GM23338 (cell line): Measurements from ENCODE around the gene GAL3ST1. TPM values are rescaled to one million over a fixed set of nuclear protein-coding genes. Genes with fewer than 3 reads are reported as not detected.

Experiments used
- ATAC-seq: fragments of 200-7000 bp; cut with Tn5 transposase; 3 replicates; pipeline ENCODE4 v1.9.1; 2020
- DNase-seq: peaks from one replicate; pipeline ENCODE4 v3.0.0-alpha.2; 2015; ENCODE audit warnings: low spot score
- H2AFZ ChIP-seq: fragments of 200-600 bp; sonication (generic); 2 replicates; pipeline ENCODE4 v1.8.0; 2016; ENCODE audit warnings: antibody characterized with exemption, mild to moderate bottlenecking, moderate library complexity
- H3F3A ChIP-seq: fragments of 200-600 bp; sonication (generic); replicated peaks from 2 replicates; pipeline ENCODE4 v1.8.0; 2017; ENCODE audit warnings: antibody characterized with exemption, mixed run types, low read depth
- H3K27ac ChIP-seq: fragments of 200-600 bp; sonication (generic); 2 replicates; pipeline ENCODE4 v1.6.1; 2016; ENCODE audit warnings: low read depth
- H3K27me3 ChIP-seq: fragments of 200-600 bp; sonication (generic); 2 replicates; pipeline ENCODE4 v1.8.0; 2016; ENCODE audit warnings: mild to moderate bottlenecking, mixed run types, moderate library complexity; ENCODE audit not compliant: insufficient read depth
- H3K36me3 ChIP-seq: fragments of 200-600 bp; sonication (generic); 2 replicates; pipeline ENCODE4 v1.8.0; 2016; ENCODE audit warnings: mild to moderate bottlenecking; ENCODE audit not compliant: insufficient read depth
- H3K4me1 ChIP-seq: fragments of 200-600 bp; sonication (generic); 2 replicates; pipeline ENCODE4 v1.8.0; 2016; ENCODE audit warnings: mild to moderate bottlenecking, moderate library complexity; ENCODE audit not compliant: insufficient read depth
- H3K4me2 ChIP-seq: fragments of 200-600 bp; sonication (generic); 2 replicates; pipeline ENCODE4 v1.7.1; 2017; ENCODE audit warnings: mixed run types
- H3K4me3 ChIP-seq: fragments of 200-600 bp; sonication (generic); 2 replicates; pipeline ENCODE4 v1.6.1; 2016; ENCODE audit warnings: mixed run types
- H3K79me2 ChIP-seq: fragments of 200-600 bp; sonication (generic); replicated peaks from 2 replicates; pipeline ENCODE4 v1.8.0; 2017; ENCODE audit warnings: mild to moderate bottlenecking; ENCODE audit not compliant: insufficient read depth
- H3K9me2 ChIP-seq: fragments of 200-600 bp; sonication (generic); 2 replicates; pipeline ENCODE4 v1.8.0; 2017; ENCODE audit not compliant: insufficient read depth
- H4K20me1 ChIP-seq: fragments of 200-600 bp; sonication (generic); replicated peaks from 2 replicates; pipeline ENCODE4 v1.8.0; 2017; ENCODE audit warnings: mild to moderate bottlenecking; ENCODE audit not compliant: insufficient read depth
- H3K27ac Mint-ChIP-seq: 2 replicates; pipeline ENCODE4 v1.8.0; 2020; ENCODE audit warnings: inconsistent platforms, mild to moderate bottlenecking, moderate library complexity, mixed read lengths
- H3K27me3 Mint-ChIP-seq: 3 replicates; pipeline ENCODE4 v1.8.0; 2022; ENCODE audit warnings: low read depth, mild to moderate bottlenecking, moderate library complexity, mixed read lengths, inconsistent platforms; ENCODE audit not compliant: insufficient read depth, poor library complexity
- H3K36me3 Mint-ChIP-seq: 3 replicates; pipeline ENCODE4 v1.8.0; 2021; ENCODE audit warnings: low read depth, mild to moderate bottlenecking, inconsistent platforms, moderate library complexity, mixed read lengths
- H3K4me1 Mint-ChIP-seq: 3 replicates; pipeline ENCODE4 v1.8.0; 2020; ENCODE audit warnings: mild to moderate bottlenecking, inconsistent platforms, mixed read lengths
- H3K4me3 Mint-ChIP-seq: 3 replicates; pipeline ENCODE4 v1.8.0; 2021; ENCODE audit warnings: moderate library complexity, mild to moderate bottlenecking, inconsistent platforms, mixed read lengths
- H3K9me3 Mint-ChIP-seq: 3 replicates; pipeline ENCODE4 v1.8.0; 2020; ENCODE audit warnings: moderate library complexity, mild to moderate bottlenecking, inconsistent platforms, mixed read lengths
- CREB1 ChIP-seq: fragments of 250-450 bp; sonication (Bioruptor Pico); IDR thresholded peaks from 2 replicates; pipeline ENCODE4 v1.5.0; 2020; ENCODE audit warnings: low read depth, mild to moderate bottlenecking, moderate library complexity
- ETS1 ChIP-seq: IDR thresholded peaks from 2 replicates; pipeline ENCODE4 v1.6.1; 2016; ENCODE audit warnings: antibody characterized with exemption
- EZH2 ChIP-seq: fragments of 200-600 bp; sonication (generic); IDR thresholded peaks from one replicate; pipeline ENCODE4 v1.8.0; 2017; ENCODE audit warnings: antibody characterized with exemption, mild to moderate bottlenecking, low read depth; ENCODE audit not compliant: unreplicated experiment
- EZH2phosphoT487 ChIP-seq: fragments of 200-600 bp; sonication (generic); IDR thresholded peaks from one replicate; pipeline ENCODE4 v1.8.1; 2018; ENCODE audit warnings: antibody characterized with exemption; ENCODE audit not compliant: unreplicated experiment
- JUNB ChIP-seq: IDR thresholded peaks from one replicate; pipeline ENCODE4 v1.6.1; 2016; ENCODE audit warnings: antibody characterized with exemption; ENCODE audit not compliant: unreplicated experiment
- NANOG ChIP-seq: IDR thresholded peaks from 2 replicates; pipeline ENCODE4 v1.6.1; 2016; ENCODE audit warnings: antibody characterized with exemption, borderline replicate concordance
- POLR2AphosphoS5 ChIP-seq: IDR thresholded peaks from 2 replicates; pipeline ENCODE4 v1.6.1; 2016; ENCODE audit warnings: antibody characterized with exemption, low read depth
- REST ChIP-seq: IDR thresholded peaks from one replicate; pipeline ENCODE4 v1.6.1; 2018; ENCODE audit warnings: antibody characterized with exemption; ENCODE audit not compliant: unreplicated experiment
- STAT1 ChIP-seq: IDR thresholded peaks from one replicate; pipeline ENCODE4 v1.6.1; 2016; ENCODE audit warnings: antibody characterized with exemption; ENCODE audit not compliant: unreplicated experiment
- ZNF114 ChIP-seq: fragments of 250-450 bp; sonication (Bioruptor Pico); IDR thresholded peaks from 2 replicates; pipeline ENCODE4 v1.5.0; 2020; ENCODE audit warnings: mild to moderate bottlenecking, moderate library complexity
- polyA plus RNA-seq: library from polyadenylated mRNA; unstranded; fragments of >200 nt; fragmentation: Nextera tagmentation; extraction: Ambion mirVana; gene quantifications from 2 replicates; pipeline ENCODE4 v1.2.1, GENCODE V29; 2016
- total RNA-seq: library from RNA; depleted of rRNA; stranded (reverse); fragments of >200 nt; shearing (Covaris generic); gene quantifications from 2 replicates; pipeline ENCODE4 v1.2.3, GENCODE V29; 2014

The GAL3ST1 gene
- total and polyA plus RNA-seq, 2 experiments from 2014 or later = 8.2 to 13.3 TPM

- H3K27me3 Mint-ChIP-seq = peaks cover 19% of the 10 kb centered on the region
- TF ChIP-seq CREB1 (CRISPR knock-in tag) (no peak), STAT1 (no peak), NANOG (no peak), EZH2 (no peak)
- Histone ChIP-seq H3K27me3 (peaks cover 14% of the 10 kb centered on the region), H3K36me3 (no peaks in the 10 kb centered on the region), H3F3A (no peaks in the 10 kb centered on the region), H3K79me2 (no peaks in the 10 kb centered on the region), H3K9me2 (no peaks in the 10 kb centered on the region), H3K4me1 (no peaks in the 10 kb centered on the region; the same call in 1 of the 2 replicates), H3K4me2 (no peak overlapping the region), H3K4me3 (no peak overlapping the region), H3K27ac (no peak overlapping the region), H2AFZ (no peak overlapping the region), H4K20me1 (no peaks in the 10 kb centered on the region)
- no peak overlapping the region for H3K27ac Mint-ChIP-seq
- DNase-seq = no peak
- no peaks in the 10 kb centered on the region; the same call in 2 of the 3 replicates for H3K36me3 Mint-ChIP-seq
- ATAC-seq = no peak
- no peaks in the 10 kb centered on the region for H3K9me3 Mint-ChIP-seq
- H3K4me3 Mint-ChIP-seq = no peak overlapping the region
- H3K4me1 Mint-ChIP-seq = peaks cover 11% of the 10 kb centered on the region
Measured at GRCh38 chr22:30539368-30539767, 35.1 kb downstream of the GAL3ST1 start.

GRCh38 chr22:30538280-30538679 is 36.2 kb downstream of the GAL3ST1 start:
- no peaks in the 10 kb centered on the region for H3K9me3 Mint-ChIP-seq
- H3K4me1 ChIP-seq = no peaks in the 10 kb centered on the region; the same call in 1 of the 2 replicates
- H3K4me3 Mint-ChIP-seq = no peak overlapping the region
- H3K27me3 Mint-ChIP-seq = peaks cover 8% of the 10 kb centered on the region
- ATAC-seq (no peak), DNase-seq (no peak)
- H3K4me3 ChIP-seq = no peak overlapping the region
- H3K9me2 ChIP-seq = no peaks in the 10 kb centered on the region
- H3K79me2 ChIP-seq = no peaks in the 10 kb centered on the region
- H3K36me3 ChIP-seq = no peaks in the 10 kb centered on the region
- TF ChIP-seq EZH2 (no peak), ETS1 (no peak), JUNB (no peak), ZNF114 (no peak), STAT1 (no peak), EZH2phosphoT487 (no peak)
- no peak overlapping the region for H2AFZ ChIP-seq
- no peak overlapping the region for H3K27ac ChIP-seq
- no peak overlapping the region for H3K27ac Mint-ChIP-seq
- H3K4me2 ChIP-seq = no peak overlapping the region
- peaks cover 11% of the 10 kb centered on the region for H3K4me1 Mint-ChIP-seq
- no peaks in the 10 kb centered on the region for H3F3A ChIP-seq
- no peaks in the 10 kb centered on the region for H4K20me1 ChIP-seq
- H3K36me3 Mint-ChIP-seq = no peaks in the 10 kb centered on the region
- H3K27me3 ChIP-seq = peaks cover 8% of the 10 kb centered on the region

- H3K4me1 Mint-ChIP-seq = peaks cover 7% of the 10 kb centered on the region; the same call in 2 of the 3 replicates
Measured at GRCh38 chr22:30537083-30537731, 37.3 kb downstream of the GAL3ST1 start.

More at GRCh38 chr22:30537083-30537731, 37.3 kb downstream of the GAL3ST1 start:
- TF ChIP-seq REST (no peak), STAT1 (no peak), POLR2AphosphoS5 (no peak)
- Histone ChIP-seq H4K20me1 (no peaks in the 10 kb centered on the region), H3K27ac (no peak overlapping the region), H2AFZ (no peak overlapping the region), H3K9me2 (no peaks in the 10 kb centered on the region), H3F3A (no peaks in the 10 kb centered on the region), H3K79me2 (no peaks in the 10 kb centered on the region), H3K27me3 (no peaks in the 10 kb centered on the region), H3K4me3 (no peak overlapping the region), H3K4me2 (no peak overlapping the region), H3K36me3 (no peaks in the 10 kb centered on the region), H3K4me1 (no peaks in the 10 kb centered on the region)
- Mint-ChIP-seq H3K27me3 (peaks cover 2% of the 10 kb centered on the region), H3K36me3 (no peaks in the 10 kb centered on the region), H3K9me3 (no peaks in the 10 kb centered on the region), H3K27ac (no peak overlapping the region), H3K4me3 (no peak overlapping the region)
- no peak for ATAC-seq
- peak; percentile 26 for DNase-seq
